Mesendoderm (in vitro differentiated cells): ENCODE data around the gene PKD2. TPM values are rescaled to one million over a fixed set of nuclear protein-coding genes. Genes with fewer than 3 reads are reported as not detected.
"Not testable (repeated sequence)": the region's sequence is repeated elsewhere in the genome, so short reads cannot be mapped to it uniquely, and the experiment has no call there.

Source experiments
- DNase-seq: peaks from one replicate; pipeline ENCODE4 v3.0.0; 2013
- H2AK5ac ChIP-seq: 2 replicates; pipeline ENCODE4 v1.6.1; 2013; ENCODE audit warnings: low read length, inconsistent platforms
- H2BK120ac ChIP-seq: 2 replicates; pipeline ENCODE4 v1.6.1; 2013; ENCODE audit warnings: low read depth, mild to moderate bottlenecking, low read length, moderate library complexity, mixed read lengths
- H2BK15ac ChIP-seq: replicated peaks from 2 replicates; pipeline ENCODE4 v1.6.1; 2013; ENCODE audit warnings: low read depth, mild to moderate bottlenecking, moderate library complexity
- H2BK5ac ChIP-seq: 2 replicates; pipeline ENCODE4 v1.6.1; 2013; ENCODE audit warnings: low read length, inconsistent platforms
- H3K18ac ChIP-seq: 2 replicates; pipeline ENCODE4 v1.6.1; 2013; ENCODE audit warnings: mild to moderate bottlenecking, low read length, mixed read lengths
- H3K23ac ChIP-seq: one replicate; pipeline ENCODE4 v1.6.1; 2013; ENCODE audit warnings: low read length
- H3K27ac ChIP-seq: 2 replicates; pipeline ENCODE4 v1.5.1; 2013; ENCODE audit warnings: low read depth, mild to moderate bottlenecking, inconsistent platforms, low read length, moderate library complexity
- H3K27me3 ChIP-seq: 2 replicates; pipeline ENCODE4 v1.6.1; 2013; ENCODE audit warnings: low read length, control low read depth, mild to moderate bottlenecking, inconsistent platforms; ENCODE audit not compliant: insufficient read depth, poor library complexity
- H3K36me3 ChIP-seq: 2 replicates; pipeline ENCODE4 v1.6.1; 2013; ENCODE audit warnings: low read length, inconsistent platforms; ENCODE audit not compliant: control insufficient read depth, insufficient read depth
- H3K4ac ChIP-seq: one replicate; pipeline ENCODE4 v1.6.1; 2013; ENCODE audit warnings: low read depth, mild to moderate bottlenecking, low read length, moderate library complexity
- H3K4me1 ChIP-seq: 2 replicates; pipeline ENCODE4 v1.6.1; 2013; ENCODE audit warnings: low read depth, low read length, inconsistent platforms; ENCODE audit not compliant: control insufficient read depth
- H3K4me2 ChIP-seq: 2 replicates; pipeline ENCODE4 v1.6.1; 2013; ENCODE audit warnings: low read length
- H3K4me3 ChIP-seq: 2 replicates; pipeline ENCODE4 v1.5.1; 2013; ENCODE audit warnings: mild to moderate bottlenecking, low read length
- H3K56ac ChIP-seq: one replicate; pipeline ENCODE4 v1.6.1; 2013; ENCODE audit warnings: low read length
- H3K79me1 ChIP-seq: 2 replicates; pipeline ENCODE4 v1.6.1; 2013; ENCODE audit warnings: low read length, inconsistent platforms
- H3K79me2 ChIP-seq: 2 replicates; pipeline ENCODE4 v1.6.1; 2013; ENCODE audit warnings: mild to moderate bottlenecking, low read length; ENCODE audit not compliant: control insufficient read depth, insufficient read depth
- H3K9ac ChIP-seq: 2 replicates; pipeline ENCODE4 v1.6.1; 2013; ENCODE audit warnings: low read length, inconsistent platforms
- H4K5ac ChIP-seq: one replicate; pipeline ENCODE4 v1.6.1; 2013; ENCODE audit warnings: low read length
- H4K8ac ChIP-seq: one replicate; pipeline ENCODE4 v1.6.1; 2013; ENCODE audit warnings: low read depth, mild to moderate bottlenecking, control low read depth, low read length, moderate library complexity
- WGBS: extraction: QIAGEN DNeasy Blood & Tissue Kit; methylation state at CpG from one replicate; pipeline ENCODE4 v1.1.7; 2013; ENCODE audit warnings: low lambda C conversion rate, missing lambda C conversion rate; ENCODE audit not compliant: insufficient coverage; ENCODE audit errors: extremely low coverage; 5-methylcytosine and 5-hydroxymethylcytosine counted together
- small RNA-seq: library from polyadenylated mRNA; stranded (forward); fragments of <200 nt; extraction: miRNeasy Mini kit (QIAGEN cat#:217004); gene quantifications from one replicate; pipeline ENCODE3, GENCODE V24; 2013; ENCODE audit not compliant: insufficient read depth

The PKD2 gene

GRCh38 chr4:88112856-88113255 is 105.4 kb downstream of the PKD2 start:
- Histone ChIP-seq H3K23ac (no peak overlapping the region), H4K5ac (no peak overlapping the region), H3K79me2 (no peaks in the 10 kb centered on the region), H3K27me3 (no peaks in the 10 kb centered on the region), H3K9ac (no peak overlapping the region), H3K56ac (no peak overlapping the region), H2BK15ac (no peak overlapping the region), H3K4ac (no peak overlapping the region), H3K36me3 (no peaks in the 10 kb centered on the region), H3K18ac (no peak overlapping the region), H4K8ac (no peak overlapping the region), H2BK120ac (no peak overlapping the region), H2AK5ac (no peak overlapping the region), H3K79me1 (no peaks in the 10 kb centered on the region), H2BK5ac (no peak overlapping the region), H3K4me2 (no peak overlapping the region), H3K4me1 (no peaks in the 10 kb centered on the region), H3K4me3 (no peak overlapping the region), H3K27ac (peak overlapping the region; percentile 70)
- no CpG with 5 or more reads among the region's 5 CpGs for WGBS
- DNase-seq, result no peak

GRCh38 chr4:88115587-88115986 is 108.2 kb downstream of the PKD2 start:
- Histone ChIP-seq H2BK5ac (no peak overlapping the region), H4K8ac (no peak overlapping the region), H3K18ac (no peak overlapping the region), H3K27ac (no peak overlapping the region), H3K9ac (no peak overlapping the region), H2BK120ac (no peak overlapping the region), H3K4ac (no peak overlapping the region), H3K36me3 (no peaks in the 10 kb centered on the region), H3K23ac (no peak overlapping the region), H3K79me1 (no peaks in the 10 kb centered on the region), H3K79me2 (no peaks in the 10 kb centered on the region), H3K27me3 (no peaks in the 10 kb centered on the region), H3K4me3 (no peak overlapping the region), H3K4me1 (no peaks in the 10 kb centered on the region), H2BK15ac (no peak overlapping the region), H3K4me2 (no peak overlapping the region), H3K56ac (no peak overlapping the region), H2AK5ac (no peak overlapping the region), H4K5ac (no peak overlapping the region)
- no peak for DNase-seq
- WGBS, result no CpG with 5 or more reads among the region's 5 CpGs

GRCh38 chr4:88119943-88120342 is 112.5 kb downstream of the PKD2 start:
- WGBS, result no CpG with 5 or more reads among the region's 2 CpGs
- Histone ChIP-seq H3K18ac (no peak overlapping the region), H3K4me3 (no peak overlapping the region)

GRCh38 chr4:88122260-88122659 is 114.8 kb downstream of the PKD2 start:
- not testable (repeated sequence) for H2AK5ac ChIP-seq, H3K9ac ChIP-seq, H2BK120ac ChIP-seq, H4K5ac ChIP-seq, H3K27me3 ChIP-seq, H3K18ac ChIP-seq, H3K27ac ChIP-seq, H3K23ac ChIP-seq, H3K79me1 ChIP-seq, H3K4me3 ChIP-seq, H3K4me1 ChIP-seq, H4K8ac ChIP-seq, H3K4ac ChIP-seq, H3K56ac ChIP-seq, H2BK5ac ChIP-seq, H3K36me3 ChIP-seq, H3K79me2 ChIP-seq, H2BK15ac ChIP-seq, H3K4me2 ChIP-seq
- WGBS, result no CpG with 5 or more reads among the region's 5 CpGs
- DNase-seq, result peak; percentile 26

More at GRCh38 chr4:88119943-88120342, 112.5 kb downstream of the PKD2 start:
- Histone ChIP-seq H3K4me2 (no peak overlapping the region), H3K9ac (no peak overlapping the region), H3K79me2 (no peaks in the 10 kb centered on the region), H3K23ac (no peak overlapping the region), H4K8ac (no peak overlapping the region), H4K5ac (no peak overlapping the region), H2BK120ac (no peak overlapping the region), H3K27ac (no peak overlapping the region), H3K4me1 (no peaks in the 10 kb centered on the region), H2BK5ac (no peak overlapping the region), H3K36me3 (no peaks in the 10 kb centered on the region), H3K4ac (no peak overlapping the region), H2BK15ac (no peak overlapping the region), H2AK5ac (no peak overlapping the region), H3K56ac (no peak overlapping the region), H3K79me1 (no peaks in the 10 kb centered on the region), H3K27me3 (no peaks in the 10 kb centered on the region)
- DNase-seq, result peak; percentile 35

Small RNA genes within 50 kb of the gene (small RNA-seq; reads per million reads assigned to genes)
- gene RNU1-36P, result not detected
